ENCODE data around the gene BTBD18.

DNA sequence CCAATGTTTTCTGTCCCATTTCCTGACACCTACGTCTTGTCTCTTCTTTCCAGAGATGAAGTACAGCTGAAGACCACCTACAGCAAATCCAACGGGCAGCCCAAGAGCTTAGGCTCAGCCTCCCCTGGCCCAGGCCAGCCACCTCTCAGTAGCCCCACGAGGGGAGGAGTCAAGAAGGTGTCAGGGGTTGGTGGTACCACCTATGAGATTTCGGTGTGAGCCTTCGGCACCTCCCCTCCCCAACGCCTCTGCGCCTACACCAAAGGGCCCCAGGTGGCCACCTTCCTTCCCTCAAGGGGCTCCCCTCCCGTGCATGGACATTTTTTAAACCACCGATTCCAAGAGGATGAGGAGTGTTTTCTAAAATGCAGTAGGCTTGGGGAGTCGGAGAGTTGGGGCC lies 51.8 kb downstream of the BTBD18 start:
- no peak for TF ChIP-seq EP300 (IDR thresholded peaks at IDR 0.05)
- TF ChIP-seq, protein P1, sequence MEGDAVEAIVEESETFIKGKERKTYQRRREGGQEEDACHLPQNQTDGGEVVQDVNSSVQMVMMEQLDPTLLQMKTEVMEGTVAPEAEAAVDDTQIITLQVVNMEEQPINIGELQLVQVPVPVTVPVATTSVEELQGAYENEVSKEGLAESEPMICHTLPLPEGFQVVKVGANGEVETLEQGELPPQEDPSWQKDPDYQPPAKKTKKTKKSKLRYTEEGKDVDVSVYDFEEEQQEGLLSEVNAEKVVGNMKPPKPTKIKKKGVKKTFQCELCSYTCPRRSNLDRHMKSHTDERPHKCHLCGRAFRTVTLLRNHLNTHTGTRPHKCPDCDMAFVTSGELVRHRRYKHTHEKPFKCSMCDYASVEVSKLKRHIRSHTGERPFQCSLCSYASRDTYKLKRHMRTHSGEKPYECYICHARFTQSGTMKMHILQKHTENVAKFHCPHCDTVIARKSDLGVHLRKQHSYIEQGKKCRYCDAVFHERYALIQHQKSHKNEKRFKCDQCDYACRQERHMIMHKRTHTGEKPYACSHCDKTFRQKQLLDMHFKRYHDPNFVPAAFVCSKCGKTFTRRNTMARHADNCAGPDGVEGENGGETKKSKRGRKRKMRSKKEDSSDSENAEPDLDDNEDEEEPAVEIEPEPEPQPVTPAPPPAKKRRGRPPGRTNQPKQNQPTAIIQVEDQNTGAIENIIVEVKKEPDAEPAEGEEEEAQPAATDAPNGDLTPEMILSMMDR (IDR thresholded peaks at IDR 0.05): no peak
